Measurements from ENCODE around the gene GPR146.

DNA sequence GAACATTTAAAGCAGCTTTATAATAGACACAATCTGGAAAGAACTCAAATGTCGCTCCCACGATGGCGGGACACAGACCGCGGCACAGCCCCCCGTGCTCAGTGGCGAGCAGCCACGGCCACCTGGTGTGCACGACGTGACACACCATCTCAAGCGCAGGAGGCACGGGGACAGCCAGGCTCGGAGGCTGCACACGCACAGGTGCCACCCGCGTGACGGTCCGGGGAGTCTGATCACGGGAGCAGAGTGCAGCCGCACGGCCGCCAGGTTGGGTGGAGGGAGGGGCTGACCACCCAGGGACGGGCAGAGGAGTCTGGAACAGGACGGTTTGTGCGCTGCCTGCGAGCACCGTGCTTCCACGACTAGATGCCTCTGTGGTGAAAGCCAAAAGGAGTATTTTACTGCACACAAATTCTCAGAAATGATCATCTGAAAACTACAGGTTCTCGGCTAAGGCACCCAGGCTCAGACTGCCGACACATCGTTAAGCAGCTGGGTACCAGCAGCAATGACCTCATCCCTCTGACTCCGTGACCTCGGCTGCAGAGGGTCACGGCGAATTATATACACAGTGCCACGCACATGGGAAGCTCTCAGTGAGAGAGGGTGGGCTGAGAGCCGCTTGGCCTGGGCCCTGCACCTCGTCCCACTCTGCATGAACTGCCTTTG, 36.0 kb downstream of the GPR146 start:
- TF ChIP-seq, protein P1, sequence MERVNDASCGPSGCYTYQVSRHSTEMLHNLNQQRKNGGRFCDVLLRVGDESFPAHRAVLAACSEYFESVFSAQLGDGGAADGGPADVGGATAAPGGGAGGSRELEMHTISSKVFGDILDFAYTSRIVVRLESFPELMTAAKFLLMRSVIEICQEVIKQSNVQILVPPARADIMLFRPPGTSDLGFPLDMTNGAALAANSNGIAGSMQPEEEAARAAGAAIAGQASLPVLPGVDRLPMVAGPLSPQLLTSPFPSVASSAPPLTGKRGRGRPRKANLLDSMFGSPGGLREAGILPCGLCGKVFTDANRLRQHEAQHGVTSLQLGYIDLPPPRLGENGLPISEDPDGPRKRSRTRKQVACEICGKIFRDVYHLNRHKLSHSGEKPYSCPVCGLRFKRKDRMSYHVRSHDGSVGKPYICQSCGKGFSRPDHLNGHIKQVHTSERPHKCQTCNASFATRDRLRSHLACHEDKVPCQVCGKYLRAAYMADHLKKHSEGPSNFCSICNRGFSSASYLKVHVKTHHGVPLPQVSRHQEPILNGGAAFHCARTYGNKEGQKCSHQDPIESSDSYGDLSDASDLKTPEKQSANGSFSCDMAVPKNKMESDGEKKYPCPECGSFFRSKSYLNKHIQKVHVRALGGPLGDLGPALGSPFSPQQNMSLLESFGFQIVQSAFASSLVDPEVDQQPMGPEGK (CRISPR knock-in tag; IDR thresholded peaks at IDR 0.05; ENCODE audit: borderline replicate concordance): no peak
- TF ChIP-seq, protein P2, sequence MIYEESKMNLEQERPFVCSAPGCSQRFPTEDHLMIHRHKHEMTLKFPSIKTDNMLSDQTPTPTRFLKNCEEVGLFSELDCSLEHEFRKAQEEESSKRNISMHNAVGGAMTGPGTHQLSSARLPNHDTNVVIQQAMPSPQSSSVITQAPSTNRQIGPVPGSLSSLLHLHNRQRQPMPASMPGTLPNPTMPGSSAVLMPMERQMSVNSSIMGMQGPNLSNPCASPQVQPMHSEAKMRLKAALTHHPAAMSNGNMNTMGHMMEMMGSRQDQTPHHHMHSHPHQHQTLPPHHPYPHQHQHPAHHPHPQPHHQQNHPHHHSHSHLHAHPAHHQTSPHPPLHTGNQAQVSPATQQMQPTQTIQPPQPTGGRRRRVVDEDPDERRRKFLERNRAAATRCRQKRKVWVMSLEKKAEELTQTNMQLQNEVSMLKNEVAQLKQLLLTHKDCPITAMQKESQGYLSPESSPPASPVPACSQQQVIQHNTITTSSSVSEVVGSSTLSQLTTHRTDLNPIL (CRISPR knock-in tag; IDR thresholded peaks at IDR 0.05; ENCODE audit: low read depth): no peak
- TF ChIP-seq ZNF565 (CRISPR knock-in tag; conservative IDR thresholded peaks at IDR 0.05; ENCODE audit: low read depth): no peak
- no peak for TF ChIP-seq TCF4 (CRISPR knock-in tag; IDR thresholded peaks at IDR 0.05; ENCODE audit: borderline replicate concordance)
- TF ChIP-seq ZNF8 (CRISPR knock-in tag; IDR thresholded peaks at IDR 0.05): no peak
- no peak for TF ChIP-seq SNAI2 (CRISPR knock-in tag; IDR thresholded peaks at IDR 0.05)
- TF ChIP-seq GLIS3 (CRISPR knock-in tag; IDR thresholded peaks at IDR 0.05): no peak
- no peak for TF ChIP-seq ZFP30 (CRISPR knock-in tag; IDR thresholded peaks at IDR 0.05)
- TF ChIP-seq, protein P3, sequence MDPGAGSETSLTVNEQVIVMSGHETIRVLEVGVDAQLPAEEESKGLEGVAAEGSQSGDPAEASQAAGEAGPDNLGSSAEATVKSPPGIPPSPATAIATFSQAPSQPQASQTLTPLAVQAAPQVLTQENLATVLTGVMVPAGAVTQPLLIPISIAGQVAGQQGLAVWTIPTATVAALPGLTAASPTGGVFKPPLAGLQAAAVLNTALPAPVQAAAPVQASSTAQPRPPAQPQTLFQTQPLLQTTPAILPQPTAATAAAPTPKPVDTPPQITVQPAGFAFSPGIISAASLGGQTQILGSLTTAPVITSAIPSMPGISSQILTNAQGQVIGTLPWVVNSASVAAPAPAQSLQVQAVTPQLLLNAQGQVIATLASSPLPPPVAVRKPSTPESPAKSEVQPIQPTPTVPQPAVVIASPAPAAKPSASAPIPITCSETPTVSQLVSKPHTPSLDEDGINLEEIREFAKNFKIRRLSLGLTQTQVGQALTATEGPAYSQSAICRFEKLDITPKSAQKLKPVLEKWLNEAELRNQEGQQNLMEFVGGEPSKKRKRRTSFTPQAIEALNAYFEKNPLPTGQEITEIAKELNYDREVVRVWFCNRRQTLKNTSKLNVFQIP (CRISPR knock-in tag; IDR thresholded peaks at IDR 0.05; ENCODE audit: borderline replicate concordance, low read depth): no peak
- TF ChIP-seq OSR1 (CRISPR knock-in tag; IDR thresholded peaks at IDR 0.05): no peak
- no peak for TF ChIP-seq RARB (CRISPR knock-in tag; IDR thresholded peaks at IDR 0.05)
